Inferior parietal cortex (tissue), 1 donor: ENCODE results near the gene ATP8B4.
A peak's percentile ranks its signal among the peaks of the same experiment; 100 is the strongest.

Experiments
- DNase-seq: peaks from one replicate; pipeline ENCODE4 v3.0.0-alpha.2; 2016; ENCODE audit errors: extremely low spot score

The ATP8B4 gene

DNA sequence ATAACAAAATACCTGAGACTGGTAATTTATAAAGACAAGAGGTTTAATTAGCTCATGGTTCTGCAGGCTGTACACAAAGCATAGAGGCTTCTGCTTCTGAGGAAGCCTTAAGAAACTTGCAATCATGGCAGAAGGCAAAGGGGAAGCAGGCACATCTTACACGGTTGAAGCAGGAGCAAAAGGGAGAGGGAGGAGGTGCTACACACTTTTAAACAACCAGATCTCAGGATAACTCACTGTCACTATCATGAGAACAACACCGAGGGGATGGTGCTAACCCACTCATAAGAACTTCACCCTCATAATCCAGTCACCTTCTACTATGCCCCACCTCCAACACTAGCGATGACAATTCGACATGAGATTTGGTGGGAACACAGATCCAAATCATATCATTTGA is 54.4 kb downstream of the ATP8B4 start:
- no peak for DNase-seq

DNA sequence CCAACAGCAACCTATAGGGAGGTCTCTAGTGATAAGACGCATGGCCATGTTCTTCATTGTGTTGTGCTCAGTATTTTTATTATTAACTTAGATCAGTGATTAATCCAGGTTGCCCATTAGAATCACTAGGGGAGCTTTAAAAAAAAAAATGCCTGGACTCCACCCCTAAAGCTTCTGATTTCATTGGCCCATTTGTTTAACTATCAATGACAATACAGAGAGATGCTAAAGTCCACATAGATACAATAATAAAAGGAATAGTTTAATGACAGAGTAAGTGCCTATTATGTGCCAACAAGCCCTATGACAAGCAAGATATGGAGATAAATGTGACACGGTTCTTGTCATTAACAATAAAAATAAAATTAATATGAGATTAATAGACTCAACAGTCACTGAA is 55.8 kb downstream of the ATP8B4 start:
- DNase-seq: no peak

DNA sequence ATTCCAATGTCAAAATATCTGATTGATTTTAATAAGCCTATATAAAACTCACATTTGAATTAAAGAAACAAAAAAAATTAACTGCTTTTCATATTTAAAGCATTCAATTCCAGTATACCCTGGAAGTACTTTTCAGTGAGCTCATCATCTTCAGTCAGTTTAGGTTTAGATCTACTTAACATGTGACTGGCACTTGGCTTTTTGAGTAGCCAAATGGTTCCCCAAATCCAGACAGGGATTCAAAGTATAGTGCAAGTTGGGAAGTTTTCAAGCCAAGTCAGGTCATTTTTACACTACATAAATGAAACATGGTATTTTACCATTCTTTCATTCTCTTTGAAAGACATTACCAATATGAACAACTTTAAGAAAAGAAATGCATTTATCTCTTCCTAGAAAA is 57.5 kb downstream of the ATP8B4 start:
- DNase-seq: no peak

DNA sequence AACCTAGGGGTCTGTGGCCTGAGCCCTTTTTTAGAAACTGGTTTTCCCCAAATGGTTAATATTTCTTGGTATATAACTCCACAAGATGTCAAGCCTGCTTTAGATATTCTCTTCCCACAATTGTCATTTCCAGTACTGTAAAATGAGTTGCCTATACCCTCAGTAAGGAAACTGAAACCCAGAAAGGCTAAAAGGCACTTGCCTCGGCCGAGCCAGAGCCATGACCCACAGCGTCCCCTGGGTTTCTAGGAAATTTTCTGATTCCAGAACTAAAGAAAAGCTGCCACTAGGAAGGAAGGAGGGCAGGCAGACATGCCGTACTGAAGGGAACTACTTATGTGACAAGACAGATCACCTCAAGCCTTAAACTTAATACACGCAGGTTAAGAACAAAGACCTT is 59.1 kb downstream of the ATP8B4 start:
- DNase-seq: no peak

DNA sequence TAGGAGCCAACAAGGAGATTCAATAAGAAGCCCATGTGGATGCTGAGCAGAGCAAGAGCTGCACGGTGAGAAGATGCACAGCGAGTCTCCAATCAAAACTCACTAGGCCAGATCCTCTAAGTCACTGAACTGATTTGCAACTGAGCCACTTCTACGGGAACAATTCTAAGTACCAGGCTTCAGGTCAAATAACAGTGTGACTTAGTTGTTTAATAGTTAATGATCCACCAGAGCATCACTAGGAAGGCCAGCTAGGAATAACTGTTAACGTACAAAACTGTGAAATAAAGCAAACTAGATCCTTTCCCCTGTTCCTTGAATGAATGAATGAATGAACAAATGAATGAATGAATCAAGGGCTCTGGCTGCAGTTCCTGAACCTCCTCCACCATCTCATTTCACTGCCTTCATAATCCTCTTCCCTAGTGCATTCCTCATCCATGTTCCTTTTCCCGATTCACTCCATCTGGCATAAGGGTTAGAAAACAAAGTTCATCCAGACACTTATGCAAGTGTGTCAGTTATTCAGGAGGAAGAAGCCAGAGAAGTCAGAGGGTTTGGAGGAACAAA is 59.7 kb downstream of the ATP8B4 start:
- DNase-seq: no peak

DNA sequence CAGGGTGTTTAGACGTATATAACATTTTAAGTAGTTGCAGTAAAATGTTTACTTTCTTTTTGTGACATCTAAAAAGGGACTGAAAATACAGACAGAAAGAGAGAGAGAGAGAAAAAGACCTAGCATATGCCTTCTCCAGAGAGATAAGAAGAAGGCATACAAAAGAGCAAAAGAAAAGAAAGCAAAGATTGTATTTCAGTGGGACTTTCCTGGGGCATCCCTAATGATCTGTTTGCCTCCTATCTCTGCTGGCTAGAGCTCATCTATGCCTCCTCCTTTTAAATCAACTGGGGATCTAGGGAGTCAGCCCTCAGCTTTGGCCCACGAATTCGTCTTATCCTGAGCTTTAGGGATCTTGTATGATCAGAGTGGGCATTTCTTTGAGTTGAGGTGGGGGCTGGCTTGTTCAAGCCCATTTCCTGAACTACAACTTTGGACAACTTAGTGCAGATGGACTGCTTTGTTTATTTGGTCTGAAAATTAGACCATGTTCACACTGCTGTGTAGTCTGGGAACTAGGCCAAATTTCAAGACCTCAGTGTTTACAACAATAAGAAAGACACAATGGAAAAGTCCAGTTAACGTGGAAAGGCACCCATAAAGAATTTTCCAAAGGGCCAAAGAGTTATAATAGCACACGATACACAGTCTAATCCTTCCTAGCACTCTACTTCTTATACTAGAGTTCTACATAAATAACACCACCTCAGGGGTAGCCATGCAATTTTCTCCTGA is 61.0 kb downstream of the ATP8B4 start:
- peak; percentile 32 for DNase-seq

DNA sequence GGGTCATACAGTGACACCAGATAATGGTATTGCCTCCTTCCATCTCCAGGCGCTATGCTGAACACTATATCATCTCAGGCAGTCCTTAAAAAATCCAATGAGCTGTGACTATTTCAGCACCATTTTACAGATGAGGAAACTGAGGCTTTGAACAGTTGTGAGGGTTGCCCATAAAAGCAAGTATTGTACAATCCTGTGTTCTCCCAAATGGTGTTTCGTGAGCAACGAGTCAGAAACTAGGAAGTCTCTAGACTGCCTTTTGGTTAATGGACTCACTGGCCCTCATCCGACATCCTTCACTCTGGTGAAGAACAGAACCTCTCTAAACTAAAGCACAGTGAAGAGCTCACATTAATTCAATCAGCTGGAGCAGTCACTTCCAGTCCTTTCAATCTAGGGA is 61.8 kb downstream of the ATP8B4 start:
- no peak for DNase-seq

DNA sequence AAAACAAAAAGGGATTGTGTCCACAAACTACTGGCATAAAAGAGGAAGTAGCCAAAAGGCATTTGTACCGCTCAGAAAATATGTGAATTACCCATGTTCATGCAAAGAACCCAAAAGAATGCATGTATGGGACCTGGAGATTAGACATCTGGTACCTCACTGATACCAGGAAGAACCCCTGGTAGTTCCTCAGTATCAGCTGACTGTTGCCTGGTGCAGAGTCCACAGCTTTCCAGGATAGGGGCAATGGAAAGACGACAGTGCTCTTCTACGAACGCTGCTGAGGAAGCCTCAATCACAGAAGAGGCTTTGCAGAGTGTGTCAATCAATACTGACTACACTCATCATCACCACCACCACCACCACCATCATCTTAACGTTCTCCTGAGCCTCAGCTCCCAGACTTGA is 63.3 kb downstream of the ATP8B4 start:
- DNase-seq: no peak

DNA sequence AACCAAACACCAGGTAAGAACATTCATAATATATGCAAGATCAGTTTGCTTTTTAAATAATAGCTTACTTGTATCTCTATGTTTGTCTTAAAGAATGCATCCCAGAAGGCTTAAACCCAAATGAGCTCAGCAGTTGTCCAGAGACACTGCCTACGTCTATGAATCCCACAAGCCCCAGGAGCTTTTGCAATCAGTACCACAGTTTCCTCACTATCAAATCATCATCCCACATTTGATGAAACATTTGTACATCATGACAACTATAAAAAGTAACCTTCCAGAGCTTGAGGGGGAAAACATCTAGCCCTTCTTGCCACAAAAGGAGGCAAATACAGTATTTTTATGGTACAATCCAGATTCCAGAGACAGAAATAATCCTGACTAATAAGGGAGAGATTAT is 63.7 kb downstream of the ATP8B4 start:
- no peak for DNase-seq

DNA sequence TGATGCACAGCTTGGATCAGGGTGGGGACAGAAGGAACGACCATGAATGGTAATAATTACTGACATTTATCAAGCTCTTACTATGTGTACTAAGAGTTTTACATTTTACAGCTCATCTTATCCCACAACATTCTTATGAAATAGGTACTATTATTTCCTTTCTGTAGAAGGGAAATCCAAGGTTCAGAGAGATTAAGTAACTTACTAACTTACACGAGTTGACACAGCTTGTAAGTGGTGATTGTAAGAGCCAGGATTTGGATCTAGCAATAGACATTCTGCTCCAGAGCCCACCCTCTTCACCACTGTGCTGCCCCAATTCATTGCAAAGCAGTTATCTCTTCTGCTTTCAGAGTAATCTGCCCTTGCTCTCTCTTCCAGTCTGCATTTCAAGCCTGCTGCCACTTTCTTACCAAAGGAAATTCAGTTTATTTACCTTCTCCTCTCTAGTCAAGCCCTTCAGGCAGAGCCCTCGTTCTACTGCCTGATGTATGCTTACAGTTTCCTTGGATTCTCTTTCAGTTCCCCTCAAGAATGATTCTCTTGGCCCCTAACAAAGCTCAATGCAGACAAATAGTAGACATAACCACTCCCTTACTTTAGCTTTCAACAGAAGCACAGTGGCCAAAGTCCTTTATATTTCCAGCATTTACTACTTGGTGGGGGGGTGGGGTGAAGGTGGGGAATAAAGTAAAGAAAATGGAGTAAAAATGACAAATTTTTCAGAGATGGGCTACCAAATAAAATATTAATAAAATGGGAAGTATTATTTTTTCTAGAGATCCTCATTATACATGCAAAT is 65.8 kb downstream of the ATP8B4 start:
- no peak for DNase-seq

DNA sequence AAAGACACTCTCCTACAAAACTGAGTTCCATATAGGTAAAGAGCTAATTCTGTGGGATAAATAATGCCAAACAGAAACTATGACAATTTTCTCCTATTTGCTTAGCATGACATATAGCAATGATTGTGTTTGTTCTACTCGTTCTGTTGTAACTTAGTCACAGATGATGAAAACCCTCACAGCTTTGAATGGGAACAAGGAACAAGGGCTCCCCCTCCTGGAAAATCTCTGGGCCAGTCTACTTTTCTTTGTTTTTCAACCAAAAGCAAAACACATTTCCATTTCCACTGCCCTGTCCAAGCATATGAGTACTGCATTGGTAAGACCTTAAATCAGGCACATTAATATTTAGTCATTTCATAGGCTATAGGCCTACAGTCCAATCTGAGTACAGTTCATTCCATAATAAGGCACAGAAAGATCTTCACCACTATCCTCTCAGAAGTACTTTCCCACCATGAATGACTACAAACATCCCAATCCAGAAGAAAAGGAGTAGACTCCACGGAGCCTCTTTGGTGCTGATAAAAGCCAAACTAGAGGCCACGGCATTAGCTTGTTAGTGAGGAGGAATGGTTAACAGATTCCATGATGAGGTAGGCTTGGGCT is 67.1 kb downstream of the ATP8B4 start:
- peak; percentile 91 for DNase-seq

DNA sequence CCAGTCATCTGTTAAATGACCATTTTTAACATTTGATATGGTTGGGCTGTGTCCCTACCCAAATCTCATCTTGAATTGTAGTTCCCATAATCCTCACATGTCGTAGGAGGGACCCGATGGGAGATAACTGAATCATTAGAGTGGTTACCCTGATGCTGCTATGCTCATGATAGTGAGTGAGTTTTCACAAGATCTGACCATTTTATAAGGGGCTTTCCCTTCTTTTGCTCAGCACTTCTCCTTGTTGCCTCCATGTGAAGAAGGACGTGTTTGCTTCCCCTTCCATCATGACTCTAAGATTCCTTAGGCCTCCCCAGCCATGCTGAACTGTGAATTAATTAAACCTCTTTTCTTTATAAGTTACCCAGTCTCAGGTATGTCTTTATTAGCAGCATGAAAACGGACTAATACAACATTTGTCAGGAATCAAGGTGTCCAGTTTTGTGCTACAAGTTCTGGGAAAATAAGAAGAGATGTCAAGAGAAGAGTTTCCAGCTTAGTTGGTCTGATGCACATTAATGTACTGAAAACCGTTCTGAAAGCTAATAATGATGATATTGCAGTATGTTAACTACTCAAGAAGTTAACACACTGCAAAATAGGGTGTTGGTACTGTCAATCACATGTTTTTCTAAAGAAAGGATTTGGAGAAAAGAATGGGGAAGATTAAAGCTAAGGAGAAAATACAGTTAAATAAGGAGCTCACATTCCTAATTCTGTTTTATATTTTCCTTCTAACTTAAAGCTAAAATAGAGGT is 67.9 kb downstream of the ATP8B4 start:
- no peak for DNase-seq

DNA sequence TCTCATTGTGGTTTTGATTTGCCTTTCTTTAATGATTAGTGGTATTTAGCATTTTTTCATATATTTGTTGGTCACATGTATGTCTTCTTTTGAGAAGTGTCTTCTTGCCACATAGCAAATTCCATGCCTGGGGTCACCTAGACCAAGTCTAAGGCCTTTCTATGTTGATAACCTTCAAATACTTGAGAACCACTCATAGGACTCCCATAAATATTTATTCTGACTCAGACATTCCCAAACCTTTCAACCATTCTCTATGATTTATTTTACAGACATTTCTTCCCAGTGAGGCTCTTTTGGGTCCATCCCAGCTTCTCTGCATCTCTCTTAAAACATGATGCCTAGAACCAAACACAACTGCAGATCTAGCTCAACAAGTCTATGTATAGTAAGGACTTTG is 69.2 kb downstream of the ATP8B4 start:
- no peak for DNase-seq

DNA sequence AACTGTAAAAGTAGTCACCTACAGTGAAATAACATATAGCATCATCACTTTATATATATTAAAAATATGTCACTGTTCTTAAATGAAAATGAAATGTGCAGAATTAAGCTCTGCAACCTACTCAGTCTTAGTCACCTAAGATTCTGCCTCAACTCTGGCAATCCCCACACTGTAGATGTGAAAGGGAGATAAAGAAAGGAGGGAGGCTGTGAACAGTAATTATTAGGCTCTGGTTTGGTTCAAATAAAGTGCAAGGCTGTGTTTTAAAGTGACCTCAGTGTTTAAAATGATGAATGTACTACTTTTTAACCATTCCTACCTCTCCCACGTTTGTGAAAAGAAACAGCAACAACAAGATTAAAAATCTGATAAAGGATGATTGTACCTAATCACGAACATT is 72.2 kb downstream of the ATP8B4 start:
- DNase-seq: no peak

DNA sequence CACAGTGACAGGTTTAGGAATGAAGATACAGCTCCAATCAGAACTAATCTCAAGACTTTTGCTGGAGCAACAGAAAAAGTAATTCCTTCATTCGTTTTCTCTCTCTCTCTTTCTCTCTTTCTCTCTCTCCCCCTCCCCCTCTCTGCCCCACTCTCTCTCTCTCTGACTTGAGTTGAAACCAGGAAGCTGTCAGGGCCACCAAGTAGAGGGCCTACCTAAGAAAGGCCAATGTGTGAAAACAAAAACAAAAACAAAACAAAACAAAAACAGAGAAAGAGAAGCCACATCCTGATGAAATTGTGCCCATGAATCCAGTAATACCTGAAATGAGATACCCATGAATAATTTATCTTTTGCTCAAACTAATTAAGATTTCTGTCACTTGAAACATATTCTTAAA is 72.9 kb downstream of the ATP8B4 start:
- DNase-seq: no peak

DNA sequence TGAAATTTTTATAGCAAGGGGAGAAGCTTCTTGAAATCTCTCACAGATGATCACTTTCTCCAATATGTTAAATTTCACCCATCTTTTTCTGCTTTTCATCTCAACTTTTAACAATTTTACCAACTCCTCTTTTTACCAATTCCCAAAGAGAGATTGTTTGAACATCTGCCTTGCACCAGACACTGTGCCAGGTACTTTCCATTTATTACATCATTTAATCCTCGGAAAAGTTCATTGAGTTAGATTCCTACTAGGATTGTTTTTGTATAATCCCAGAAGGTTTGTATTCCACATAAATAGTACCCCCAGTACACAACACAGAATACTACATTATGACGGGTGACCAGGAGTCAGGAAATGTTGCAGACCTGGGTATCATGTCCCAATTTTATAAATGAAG is 74.1 kb downstream of the ATP8B4 start:
- no peak for DNase-seq

DNA sequence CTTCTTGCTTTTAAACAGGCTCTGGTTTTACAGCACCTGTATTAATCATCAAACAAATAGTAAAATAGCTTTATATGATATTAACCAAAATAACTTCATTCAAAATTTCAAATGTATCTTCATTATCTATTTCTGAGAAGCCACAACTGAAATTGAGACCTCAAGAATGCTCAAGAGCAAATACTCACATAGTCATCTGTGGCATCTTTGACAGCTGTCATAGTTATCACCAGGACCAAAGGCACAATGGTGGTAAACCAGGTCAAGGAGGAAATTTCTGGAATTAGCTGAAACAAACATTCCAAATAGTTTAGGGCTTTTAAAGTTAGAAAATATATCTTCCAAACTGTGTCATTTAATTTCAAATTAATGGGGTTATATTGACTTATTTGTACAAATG is 74.6 kb downstream of the ATP8B4 start:
- DNase-seq: no peak

DNA sequence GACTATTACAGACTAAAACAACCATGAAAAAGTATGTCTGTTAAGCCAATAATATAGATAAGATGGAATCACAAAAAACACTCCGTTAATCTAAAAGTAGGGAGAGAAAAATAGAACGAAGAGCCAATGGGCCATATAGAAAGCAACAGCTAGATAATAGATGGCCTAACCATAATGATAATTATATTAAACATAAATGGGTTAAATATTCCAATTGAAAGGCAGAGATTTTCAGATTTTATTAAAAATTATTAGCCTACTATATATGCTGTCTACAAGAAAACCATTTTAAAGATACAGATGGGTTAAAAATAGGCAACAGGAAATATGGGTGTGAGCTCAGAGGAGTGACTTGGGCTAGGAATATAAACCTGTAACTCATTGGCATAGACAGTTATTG is 76.3 kb downstream of the ATP8B4 start:
- no peak for DNase-seq

DNA sequence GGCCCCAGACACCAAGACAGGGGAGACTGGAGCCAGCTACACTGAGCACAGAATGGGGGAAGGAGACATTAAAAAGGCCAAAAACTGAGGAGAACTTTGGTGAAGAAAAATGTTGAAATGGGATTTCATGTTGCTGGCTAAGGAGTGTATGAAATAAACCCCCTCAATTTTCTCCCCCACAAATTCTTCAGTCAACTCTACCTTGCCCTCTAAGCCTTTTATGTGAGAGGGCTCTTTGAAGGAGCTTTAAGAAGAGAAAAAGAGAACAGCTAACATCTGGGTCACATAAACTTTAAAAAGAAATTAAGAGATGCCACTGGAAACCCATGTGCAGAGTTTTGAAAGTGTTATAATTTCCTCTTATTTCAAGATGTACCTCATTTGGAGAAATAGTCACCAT is 88.6 kb downstream of the ATP8B4 start:
- DNase-seq: no peak

DNA sequence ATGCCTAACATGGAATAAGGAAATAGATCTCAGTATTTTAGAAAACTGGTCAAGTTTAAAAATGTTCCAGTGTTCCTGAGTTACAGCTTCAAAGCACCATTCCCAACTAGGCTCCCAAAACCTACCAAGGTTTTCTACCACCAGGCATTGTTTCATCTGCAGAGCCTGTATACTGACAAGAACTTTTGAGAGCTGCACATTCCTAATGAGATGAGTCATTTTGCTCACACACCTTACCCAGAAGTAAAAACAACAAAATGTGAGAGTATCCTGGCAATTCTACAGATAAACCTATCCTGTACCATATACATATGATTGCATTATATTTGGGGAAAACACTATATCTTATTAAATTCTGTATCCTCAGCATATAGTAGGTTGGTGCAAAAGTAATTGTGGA is 90.7 kb downstream of the ATP8B4 start:
- no peak for DNase-seq

DNA sequence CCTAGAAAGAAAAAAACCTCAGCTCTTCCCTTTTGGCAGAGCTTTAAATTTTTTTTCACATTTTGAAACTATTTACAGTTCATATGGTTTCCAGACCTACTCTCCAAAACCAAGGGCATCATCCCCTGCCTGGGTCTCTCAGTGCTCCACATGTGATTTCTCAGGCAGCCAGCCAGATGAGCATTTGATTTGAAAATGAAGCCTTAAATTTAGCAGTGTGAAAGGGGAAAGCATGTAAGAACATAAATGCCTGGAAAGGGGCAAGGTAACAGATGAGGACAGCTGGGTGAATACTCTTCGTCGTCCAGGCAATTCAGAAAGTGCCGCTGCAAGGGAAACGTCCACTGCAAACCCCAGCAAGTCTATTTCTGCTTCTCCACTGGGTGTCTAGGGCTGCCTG is 94.8 kb downstream of the ATP8B4 start:
- no peak for DNase-seq

DNA sequence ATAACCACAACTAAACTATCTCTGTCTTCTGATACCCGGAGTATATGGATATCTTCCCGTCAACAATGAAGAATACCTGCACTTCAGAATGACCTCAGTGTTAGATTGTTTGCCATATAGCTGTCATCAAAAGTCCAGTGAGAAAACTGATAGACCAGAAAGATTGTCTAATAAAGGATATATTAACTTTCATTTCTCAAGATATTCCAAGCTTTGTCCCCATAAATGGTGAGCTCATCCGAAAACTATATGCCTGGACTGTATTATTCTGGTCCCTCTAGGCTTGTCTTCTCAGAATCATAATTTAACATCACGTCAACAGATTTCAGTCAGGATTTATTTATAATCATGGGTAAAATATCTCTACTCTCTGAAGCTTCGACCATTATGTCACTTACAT is 100.5 kb downstream of the ATP8B4 start:
- DNase-seq: no peak
